Fibroblast of skin of back (primary cell): ENCODE data around the gene TRAP1.
A peak's percentile ranks its signal among the peaks of the same experiment; 100 is the strongest.
"Not testable (repeated sequence)": the region's sequence is repeated elsewhere in the genome, so short reads cannot be mapped to it uniquely, and the experiment has no call there.

Experiments used
- DNase-seq: peaks from one replicate; pipeline ENCODE4 v3.0.0-alpha.2; 2013

Gene TRAP1

DNA sequence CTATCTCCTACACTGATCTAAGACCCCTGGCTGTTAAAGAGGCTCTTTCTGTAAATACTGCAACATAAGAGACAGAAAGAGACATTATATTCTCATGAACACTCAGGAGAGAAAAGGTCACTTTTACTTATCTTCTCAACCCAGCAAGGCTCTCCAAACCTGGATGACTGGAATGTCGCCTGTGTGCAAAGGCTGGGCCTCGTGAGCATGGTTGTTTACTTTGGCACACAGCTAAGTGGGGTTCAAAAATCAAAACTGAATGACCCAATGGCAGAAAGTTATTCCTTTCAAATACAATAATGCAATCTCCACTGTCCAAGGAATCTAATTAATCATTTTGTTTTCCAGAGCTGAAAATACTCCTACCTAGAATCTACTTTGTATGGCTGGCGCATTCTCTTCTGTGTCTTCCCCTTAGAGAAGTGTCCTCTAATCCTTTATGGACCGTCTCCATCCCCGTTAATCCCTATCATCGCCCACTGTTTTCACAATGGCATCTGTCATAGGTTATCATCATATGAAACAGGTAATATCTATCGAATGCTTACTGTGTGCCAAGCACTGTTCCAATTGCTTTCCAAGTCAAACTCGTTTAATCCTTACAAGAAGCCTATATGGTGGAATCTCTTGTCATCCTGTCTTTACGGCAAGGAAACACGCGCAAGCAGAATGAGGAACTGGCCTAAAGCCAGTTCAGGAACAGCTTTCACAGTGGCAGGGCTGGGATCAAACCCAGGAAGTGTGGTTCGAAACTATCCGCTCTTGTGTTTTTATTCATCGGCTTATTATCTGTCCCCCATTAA, 107.2 kb downstream of the TRAP1 start:
- DNase-seq: peak; percentile 3

DNA sequence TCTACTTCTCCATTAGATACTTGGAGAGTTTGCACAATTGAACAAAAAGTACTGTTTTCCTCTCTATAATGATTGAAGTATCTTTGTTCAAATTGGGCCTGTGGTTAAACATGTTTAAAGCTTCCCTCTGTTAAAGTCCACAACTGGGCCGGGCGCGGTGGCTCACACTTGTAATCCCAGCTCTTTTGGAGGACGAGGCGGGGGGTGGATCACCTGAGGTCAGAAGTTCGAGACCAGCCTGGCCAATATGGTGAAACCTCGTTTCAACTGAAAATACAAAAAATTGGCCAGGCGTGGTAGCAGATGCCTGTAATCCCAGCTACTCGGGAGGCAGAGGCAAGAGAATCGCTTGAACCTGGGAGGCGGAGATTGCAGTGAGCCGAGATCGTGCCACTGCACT, 108.3 kb downstream of the TRAP1 start:
- not testable (repeated sequence) for DNase-seq

DNA sequence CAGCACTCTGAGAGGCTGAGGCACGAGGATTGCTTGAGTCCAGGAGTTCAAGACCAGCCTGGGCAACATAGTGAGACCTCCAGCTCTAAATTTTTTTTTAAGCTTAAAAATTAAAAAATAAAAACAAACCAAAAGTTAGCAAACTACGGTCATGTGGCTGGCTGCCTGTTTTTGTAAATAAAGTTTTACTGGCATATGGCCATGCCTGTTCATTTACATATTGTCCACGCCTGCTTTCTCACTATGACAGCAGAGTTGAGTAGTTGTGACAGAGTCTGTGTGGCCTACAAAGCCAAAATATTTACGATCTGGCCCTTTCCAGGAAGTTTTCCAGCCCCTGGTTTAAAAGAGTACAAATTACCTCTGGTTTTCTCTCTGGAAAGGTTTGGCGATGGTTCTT, 109.3 kb downstream of the TRAP1 start:
- DNase-seq: no peak
